Hindlimb muscle (tissue), 1 donor: ENCODE measurements around the gene COLQ. TPM values are rescaled to one million over a fixed set of nuclear protein-coding genes. Genes with fewer than 3 reads are reported as not detected.
"Not testable (repeated sequence)": the region's sequence is repeated elsewhere in the genome, so short reads cannot be mapped to it uniquely, and the experiment has no call there.

Source experiments
- DNase-seq: peaks from one replicate; pipeline ENCODE4 v3.0.0-alpha.2; 2013
- polyA plus RNA-seq: library from polyadenylated mRNA; unstranded; fragments of 120-200 nt; gene quantifications from one replicate; pipeline ENCODE4 v1.2.1, GENCODE V29; 2013; ENCODE audit not compliant: insufficient read length

Gene COLQ
- polyA plus RNA-seq, 1 donor = 17.8 TPM

- DNase-seq = no peak
Observed at GRCh38 chr3:15490158-15490557, 31.3 kb downstream of the COLQ start.

DNA sequence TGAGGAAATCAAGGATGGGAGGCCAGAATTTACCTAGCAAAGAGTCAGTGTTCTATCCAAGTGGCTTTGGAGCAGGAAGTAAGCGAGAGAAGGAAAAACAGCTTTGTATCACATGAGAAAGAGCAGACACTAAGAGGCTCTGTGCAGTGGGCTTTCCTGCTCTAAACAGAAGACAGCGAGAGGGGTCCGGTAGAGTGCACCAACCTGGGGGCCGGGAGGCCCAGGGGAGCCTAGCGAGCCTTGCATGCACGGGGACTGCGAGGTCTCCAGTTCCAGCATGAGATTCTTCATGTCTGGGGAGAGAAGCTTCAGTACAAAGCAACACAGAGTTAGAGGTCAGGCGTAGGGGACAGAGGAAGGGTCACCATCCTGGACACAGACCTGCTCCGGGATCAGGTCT lies 33.5 kb downstream of the COLQ start:
- DNase-seq = no peak

DNA sequence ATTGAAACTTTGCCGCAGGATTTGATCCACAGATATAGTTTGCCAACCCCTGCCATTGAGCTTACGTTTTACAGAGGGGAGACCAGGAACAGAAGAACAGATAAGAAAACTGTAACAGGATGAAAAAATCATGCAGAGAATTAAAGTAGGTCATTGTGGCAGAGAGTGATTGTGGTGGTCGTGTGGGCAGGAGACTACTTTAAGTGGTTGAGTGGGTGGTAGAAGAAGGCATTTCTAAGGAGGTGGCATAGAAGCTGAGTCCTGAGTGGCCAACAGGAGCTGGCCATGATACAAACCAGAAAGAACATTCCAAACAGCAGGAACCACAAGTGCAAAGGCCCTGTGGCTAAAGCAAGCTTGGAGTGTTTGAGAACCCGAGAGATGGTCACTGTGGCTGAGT lies 34.5 kb downstream of the COLQ start:
- DNase-seq = no peak

GRCh38 chr3:15486020-15486419 lies 35.5 kb downstream of the COLQ start:
- DNase-seq = no peak

DNA sequence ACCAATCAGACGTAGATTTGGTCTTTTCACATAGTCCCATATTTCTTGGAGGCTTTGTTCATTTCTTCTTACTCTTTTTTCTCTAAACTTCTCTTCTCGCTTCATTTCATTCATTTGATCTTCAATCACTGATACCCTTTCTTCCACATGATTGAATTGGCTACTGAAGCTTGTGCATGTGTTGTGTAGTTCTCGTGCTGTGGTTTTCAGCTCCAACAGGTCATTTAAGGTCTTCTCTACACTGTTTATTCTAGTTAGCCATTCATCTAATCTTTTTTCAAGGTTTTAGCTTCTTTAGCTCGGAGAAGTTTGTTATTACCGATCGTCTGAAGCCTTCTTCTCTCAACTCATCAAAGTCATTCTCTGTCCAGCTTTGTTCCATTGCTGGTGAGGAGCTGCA lies 37.0 kb downstream of the COLQ start:
- not testable (repeated sequence) for DNase-seq

DNA sequence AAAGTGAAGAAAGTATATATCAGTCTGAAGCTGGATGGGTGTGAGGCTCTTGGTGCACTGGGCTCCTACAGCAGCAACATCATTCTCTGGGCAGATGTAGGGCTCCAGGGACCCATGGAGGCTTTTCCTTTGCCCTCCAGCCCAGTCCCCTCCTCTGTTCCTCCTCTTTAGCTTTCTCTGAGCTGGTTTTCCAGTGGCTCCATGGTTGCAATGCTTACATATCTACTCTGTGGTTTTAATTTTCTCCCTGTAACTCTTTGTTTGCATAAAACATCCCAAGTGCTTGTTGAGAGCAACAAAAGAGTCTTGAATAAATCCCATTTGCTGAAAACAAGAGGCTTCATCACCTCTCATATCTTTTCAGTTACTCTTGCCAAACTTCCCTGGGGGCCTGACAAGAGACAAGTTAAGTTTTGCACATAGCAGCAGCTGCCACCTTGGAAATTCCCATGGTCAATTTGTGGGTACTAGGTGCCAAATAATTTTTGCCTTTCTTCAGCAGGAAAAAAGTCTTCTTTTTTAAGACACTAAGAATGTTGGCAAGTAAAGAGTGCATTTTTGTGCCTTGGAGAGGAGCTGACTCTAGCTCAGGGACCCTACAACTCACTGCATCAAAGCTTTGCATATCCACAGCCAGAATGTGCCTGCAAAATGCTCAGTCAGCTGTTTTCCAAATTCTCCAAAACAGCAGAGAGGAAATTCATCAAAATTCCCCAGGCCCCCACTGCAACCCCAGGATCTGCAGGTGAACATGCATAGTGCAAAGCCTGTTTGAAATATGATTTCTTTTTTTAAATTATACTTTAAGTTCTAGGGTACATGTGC lies 41.9 kb downstream of the COLQ start:
- DNase-seq = no peak

DNA sequence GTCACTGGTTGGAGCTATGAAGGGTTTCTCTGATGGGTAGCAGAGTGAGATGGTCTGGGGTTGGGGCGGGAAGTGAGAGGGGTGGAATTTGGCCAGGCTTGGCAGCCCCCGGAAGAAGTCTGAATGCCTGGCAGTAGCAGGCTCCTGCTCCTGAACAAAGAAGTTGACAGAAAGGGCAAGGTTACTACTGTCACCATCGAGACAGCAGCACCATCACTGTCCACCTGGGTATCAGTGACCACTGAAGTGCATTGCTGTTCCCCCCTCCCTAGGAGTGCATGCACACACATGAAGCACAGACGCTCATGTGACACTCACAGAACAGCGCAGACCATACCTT lies 42.9 kb downstream of the COLQ start:
- DNase-seq = no peak

GRCh38 chr3:15477951-15478639 lies 43.4 kb downstream of the COLQ start:
- DNase-seq = no peak

DNA sequence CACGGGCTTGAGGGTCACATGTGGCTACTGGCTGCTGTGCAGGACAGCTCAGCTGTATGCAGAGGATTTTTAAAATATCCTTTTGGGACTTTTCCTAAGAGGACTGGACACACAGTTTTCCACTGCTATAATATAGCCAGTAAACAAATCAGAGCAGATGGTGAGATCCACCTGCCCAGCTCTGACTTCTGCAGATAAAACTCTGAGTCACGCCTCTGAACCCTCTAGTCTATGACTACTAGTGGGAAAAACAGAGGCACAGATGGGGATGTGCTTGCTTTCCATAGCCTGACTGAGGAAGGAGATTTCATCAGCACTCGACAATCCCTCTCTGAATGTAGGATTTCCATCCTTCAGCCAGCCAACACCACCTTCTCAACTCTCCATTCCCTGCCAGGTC lies 45.1 kb downstream of the COLQ start:
- peak; percentile 52 for DNase-seq

DNA sequence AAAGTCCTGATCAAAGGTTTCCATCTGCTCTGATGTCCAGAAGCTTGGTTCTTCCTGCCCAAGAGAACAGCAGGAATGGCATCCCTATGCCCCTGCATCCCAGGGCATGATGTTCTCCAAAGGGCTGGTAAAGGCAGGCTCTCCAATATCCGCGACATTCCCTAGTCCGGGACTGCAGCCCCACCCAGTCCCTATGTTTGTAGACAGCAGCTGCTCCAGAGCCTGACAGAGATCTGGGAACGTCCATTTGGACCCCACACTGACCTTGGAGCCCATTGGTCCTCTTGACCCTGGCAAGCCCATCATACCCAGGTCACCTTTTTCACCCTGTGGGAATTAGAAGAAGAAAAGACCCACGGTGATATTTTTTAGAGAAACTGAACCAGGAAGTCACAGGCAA lies 46.3 kb downstream of the COLQ start:
- DNase-seq = no peak

GRCh38 chr3:15471861-15472260 lies 49.6 kb downstream of the COLQ start:
- DNase-seq = no peak

GRCh38 chr3:15470849-15471248 lies 50.7 kb downstream of the COLQ start:
- no peak for DNase-seq

DNA sequence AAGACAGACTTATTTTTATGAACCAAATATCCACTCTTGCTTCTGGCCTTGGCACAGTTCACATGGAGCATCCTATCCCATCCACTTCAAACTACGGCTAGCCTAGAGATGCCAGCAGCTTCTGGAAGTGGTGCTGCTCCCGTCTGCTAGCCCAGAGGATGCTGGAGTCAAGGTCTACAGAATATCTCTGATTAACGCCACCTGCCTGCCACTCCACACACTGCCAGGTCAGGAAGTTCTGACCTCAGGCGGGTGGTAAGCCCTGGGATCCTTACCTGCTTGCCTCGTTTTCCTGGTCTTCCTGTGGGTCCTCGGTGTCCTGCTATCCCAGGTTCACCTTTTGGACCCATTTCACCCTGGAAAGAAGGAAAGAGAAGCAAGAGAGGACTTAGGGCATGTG lies 51.2 kb downstream of the COLQ start:
- no peak for DNase-seq

GRCh38 chr3:15467227-15468181 lies 54.0 kb downstream of the COLQ start:
- no peak for DNase-seq

DNA sequence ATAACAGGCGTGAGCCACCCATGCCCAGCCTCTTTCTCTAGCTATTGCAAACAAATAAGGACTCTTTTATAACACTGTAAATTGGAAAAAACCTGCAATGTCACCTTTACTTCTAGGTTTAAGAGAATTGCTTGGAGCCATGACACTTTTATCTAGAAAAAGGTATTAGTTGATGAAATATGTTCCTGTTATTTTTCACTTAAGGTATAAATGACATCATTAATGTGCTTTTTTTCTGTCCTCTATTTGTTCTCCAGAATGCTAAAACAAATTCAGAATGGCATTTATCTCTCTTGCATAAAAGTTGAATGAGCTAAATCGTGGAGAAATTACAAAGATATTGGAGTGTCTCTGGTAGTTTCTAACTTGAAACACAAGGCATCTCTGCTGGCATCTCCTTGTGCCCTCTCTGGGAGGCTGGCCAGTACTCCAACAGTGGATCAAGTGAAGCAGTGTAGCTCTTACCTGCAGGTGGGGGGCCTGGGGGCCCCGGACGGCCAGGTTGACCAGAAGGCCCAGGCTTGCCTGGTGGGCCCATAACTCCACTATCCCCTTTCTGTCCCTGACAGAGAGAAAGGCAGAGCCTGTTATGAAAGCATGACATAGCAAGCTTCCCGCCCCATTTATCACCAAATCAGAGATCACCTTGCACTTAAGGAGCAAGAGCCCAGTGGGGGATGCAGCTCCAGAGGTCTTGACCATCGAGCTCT lies 55.5 kb downstream of the COLQ start:
- DNase-seq = no peak

DNA sequence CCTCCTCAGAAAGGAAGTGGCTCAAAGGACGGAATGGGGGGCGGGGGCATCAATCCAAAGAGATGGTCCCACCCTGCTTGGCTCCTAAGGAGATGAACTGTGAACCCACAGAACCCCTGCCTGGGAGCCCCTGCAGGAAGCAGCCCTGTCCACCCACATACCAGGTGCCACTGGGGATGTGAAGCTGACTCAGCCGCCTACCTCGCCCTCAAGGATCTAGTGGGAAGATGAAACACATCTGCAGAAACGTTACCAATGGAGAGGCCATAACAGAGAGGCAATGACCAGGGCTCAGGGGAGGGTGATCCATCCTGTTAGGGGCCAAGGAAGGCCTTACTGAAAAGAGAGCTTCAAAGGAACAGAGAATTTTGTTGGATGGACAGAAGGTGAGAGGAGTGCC lies 59.1 kb downstream of the COLQ start:
- no peak for DNase-seq

- no peak for DNase-seq
Observed at GRCh38 chr3:15460891-15461531, 60.5 kb downstream of the COLQ start.

GRCh38 chr3:15458212-15458780 lies 63.2 kb downstream of the COLQ start:
- DNase-seq = no peak

- DNase-seq = not testable (repeated sequence)
Observed at GRCh38 chr3:15456915-15457314, 64.6 kb downstream of the COLQ start.

- no peak for DNase-seq
Observed at GRCh38 chr3:15456321-15456720, 65.2 kb downstream of the COLQ start.

- DNase-seq = no peak
Observed at GRCh38 chr3:15455756-15456155, 65.8 kb downstream of the COLQ start.

DNA sequence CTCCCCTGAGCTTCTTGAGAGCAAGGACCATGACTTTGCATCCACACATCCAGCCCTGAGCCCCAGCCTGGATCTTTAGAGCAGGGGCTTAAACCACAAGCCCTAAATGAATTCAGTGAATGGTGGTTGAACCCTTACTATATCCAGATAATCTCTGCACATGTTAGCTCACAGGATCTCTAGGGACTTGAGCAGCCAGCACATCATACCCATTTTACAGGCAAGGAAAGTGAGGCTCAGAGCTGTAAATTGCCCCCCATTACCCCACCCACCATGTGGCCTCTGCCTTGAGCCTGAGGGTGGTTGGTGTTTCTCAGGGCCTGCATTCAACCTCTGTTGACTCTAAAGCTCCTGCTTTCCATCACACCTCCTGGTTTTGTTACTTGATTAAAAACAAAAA lies 66.5 kb downstream of the COLQ start:
- no peak for DNase-seq
